H9 (cell line): Measurements from ENCODE around the gene TRIM67. TPM values are rescaled to one million over a fixed set of nuclear protein-coding genes. Genes with fewer than 3 reads are reported as not detected.

Experiments
- DNase-seq: peaks from one replicate; pipeline ENCODE4 v3.0.0-alpha.2; 2017
- H2AFZ ChIP-seq: one replicate; pipeline ENCODE4 v1.6.1; 2013; ENCODE audit warnings: mild to moderate bottlenecking, low read length, control low read depth, moderate library complexity
- H2AK5ac ChIP-seq: 2 replicates; pipeline ENCODE4 v1.6.1; 2013; ENCODE audit warnings: low read length, control low read depth, mixed read lengths; ENCODE audit not compliant: insufficient read length
- H2BK120ac ChIP-seq: one replicate; pipeline ENCODE4 v1.6.1; 2013; ENCODE audit warnings: low read depth, mild to moderate bottlenecking, low read length, control low read depth, inconsistent platforms; ENCODE audit not compliant: poor library complexity, severe bottlenecking
- H2BK12ac ChIP-seq: 2 replicates; pipeline ENCODE4 v1.6.1; 2013; ENCODE audit warnings: low read length, control low read depth, mixed read lengths, low read depth; ENCODE audit not compliant: insufficient read length
- H2BK15ac ChIP-seq: 2 replicates; pipeline ENCODE4 v1.6.1; 2013; ENCODE audit warnings: low read depth, low read length, control low read depth
- H2BK20ac ChIP-seq: one replicate; pipeline ENCODE4 v1.6.1; 2013; ENCODE audit warnings: low read depth, mild to moderate bottlenecking, low read length, control low read depth, inconsistent platforms; ENCODE audit not compliant: poor library complexity, severe bottlenecking
- H2BK5ac ChIP-seq: 2 replicates; pipeline ENCODE4 v1.6.1; 2013; ENCODE audit warnings: low read length, control low read depth, mixed read lengths; ENCODE audit not compliant: insufficient read length
- H3K14ac ChIP-seq: 2 replicates; pipeline ENCODE4 v1.6.1; 2013; ENCODE audit warnings: low read length, control low read depth; ENCODE audit not compliant: insufficient read depth
- H3K18ac ChIP-seq: 2 replicates; pipeline ENCODE4 v1.6.1; 2013; ENCODE audit warnings: low read depth, mild to moderate bottlenecking, mixed read lengths, low read length, control low read depth; ENCODE audit not compliant: insufficient read length
- H3K23ac ChIP-seq: 2 replicates; pipeline ENCODE4 v1.6.1; 2013; ENCODE audit warnings: low read length, control low read depth, mixed read lengths, low read depth; ENCODE audit not compliant: insufficient read length
- H3K23me2 ChIP-seq: 2 replicates; pipeline ENCODE4 v1.6.1; 2013; ENCODE audit warnings: low read depth, mild to moderate bottlenecking, mixed read lengths, low read length, control low read depth; ENCODE audit not compliant: insufficient read length, poor library complexity, severe bottlenecking
- H3K27ac ChIP-seq: 2 replicates; pipeline ENCODE4 v1.5.1; 2013; ENCODE audit warnings: low read length, control low read depth, mixed read lengths, low read depth; ENCODE audit not compliant: insufficient read length
- H3K27me3 ChIP-seq: 2 replicates; pipeline ENCODE4 v1.6.1; 2013; ENCODE audit warnings: low read length, control low read depth, inconsistent platforms; ENCODE audit not compliant: insufficient read depth
- H3K4ac ChIP-seq: 2 replicates; pipeline ENCODE4 v1.6.1; 2013; ENCODE audit warnings: low read depth, mild to moderate bottlenecking, control low read depth, inconsistent platforms, low read length, moderate library complexity
- H3K4me1 ChIP-seq: 2 replicates; pipeline ENCODE4 v1.6.1; 2013; ENCODE audit warnings: low read length, control low read depth, inconsistent platforms; ENCODE audit not compliant: insufficient read depth
- H3K4me2 ChIP-seq: 2 replicates; pipeline ENCODE4 v1.6.1; 2013; ENCODE audit warnings: low read length, control low read depth, mixed read lengths; ENCODE audit not compliant: insufficient read length, insufficient read depth
- H3K56ac ChIP-seq: 2 replicates; pipeline ENCODE4 v1.6.1; 2013; ENCODE audit warnings: low read depth, mild to moderate bottlenecking, mixed read lengths, low read length, control low read depth; ENCODE audit not compliant: insufficient read length
- H3K79me1 ChIP-seq: 2 replicates; pipeline ENCODE4 v1.6.1; 2013; ENCODE audit warnings: low read depth, mild to moderate bottlenecking, moderate library complexity, low read length, control low read depth, inconsistent platforms; ENCODE audit not compliant: insufficient read depth, poor library complexity, severe bottlenecking
- H3K79me2 ChIP-seq: 2 replicates; pipeline ENCODE4 v1.6.1; 2013; ENCODE audit warnings: low read length, control low read depth, inconsistent platforms; ENCODE audit not compliant: insufficient read depth
- H3K9ac ChIP-seq: 2 replicates; pipeline ENCODE4 v1.6.1; 2013; ENCODE audit warnings: low read length, control low read depth, mixed read lengths; ENCODE audit not compliant: insufficient read length; ENCODE audit errors: extremely low read depth
- H3K9me3 ChIP-seq: one replicate; pipeline ENCODE4 v1.6.1; 2013; ENCODE audit warnings: low read depth, low read length, inconsistent platforms; ENCODE audit not compliant: control insufficient read depth
- H3T11ph ChIP-seq: one replicate; pipeline ENCODE4 v1.6.1; 2013; ENCODE audit warnings: mild to moderate bottlenecking, low read length, control low read depth, inconsistent platforms
- H4K20me1 ChIP-seq: one replicate; pipeline ENCODE4 v1.6.1; 2013; ENCODE audit not compliant: control insufficient read depth, insufficient read length, insufficient read depth
- H4K5ac ChIP-seq: 2 replicates; pipeline ENCODE4 v1.6.1; 2013; ENCODE audit warnings: low read depth, mild to moderate bottlenecking, mixed read lengths, low read length, control low read depth; ENCODE audit not compliant: insufficient read length
- H4K8ac ChIP-seq: replicated peaks from 2 replicates; pipeline ENCODE4 v1.6.1; 2013; ENCODE audit warnings: low read length, control low read depth, mixed read lengths, low read depth; ENCODE audit not compliant: insufficient read length
- H4K91ac ChIP-seq: 2 replicates; pipeline ENCODE4 v1.6.1; 2013; ENCODE audit warnings: low read depth, mild to moderate bottlenecking, moderate library complexity, mixed read lengths, low read length, control low read depth; ENCODE audit not compliant: insufficient read length
- H3K27ac Mint-ChIP-seq, 3 experiments: 2 replicates in 2 of 3; 3 replicates in 1 of 3; pipeline ENCODE4 v1.8.0; 2020 to 2021; ENCODE audit warnings: mixed read lengths in 3 of 3, mild to moderate bottlenecking in 1 of 3, moderate library complexity in 1 of 3
- H3K27me3 Mint-ChIP-seq: 2 replicates; pipeline ENCODE4 v1.8.0; 2021; ENCODE audit warnings: low read depth, mild to moderate bottlenecking, moderate library complexity, mixed read lengths
- H3K36me3 Mint-ChIP-seq, 3 experiments: 2 replicates in 2 of 3; 3 replicates in 1 of 3; pipeline ENCODE4 v1.8.0; 2020 to 2021; ENCODE audit warnings: low read depth in 3 of 3, mixed read lengths in 3 of 3; ENCODE audit not compliant: insufficient read depth in 1 of 3
- H3K4me1 Mint-ChIP-seq, 2 experiments: 2 replicates each; pipeline ENCODE4 v1.8.0; 2020; ENCODE audit warnings: mixed read lengths in 2 of 2
- H3K4me3 Mint-ChIP-seq, 2 experiments: 2 replicates in 1 of 2; 3 replicates in 1 of 2; pipeline ENCODE4 v1.8.0; 2020 to 2021; ENCODE audit warnings: mild to moderate bottlenecking in 2 of 2, mixed read lengths in 2 of 2, moderate library complexity in 1 of 2
- H3K9me3 Mint-ChIP-seq, 2 experiments: 2 replicates in 1 of 2; 3 replicates in 1 of 2; pipeline ENCODE4 v1.8.0; 2020; ENCODE audit warnings: mild to moderate bottlenecking in 2 of 2, mixed read lengths in 2 of 2, moderate library complexity in 1 of 2
- WGBS: extraction: QIAGEN DNeasy Blood & Tissue Kit; methylation state at CpG from one replicate; pipeline ENCODE4 v1.1.7; 2013; ENCODE audit warnings: missing lambda C conversion rate, low lambda C conversion rate, mixed read lengths; ENCODE audit not compliant: insufficient read length; ENCODE audit errors: extremely low coverage; 5-methylcytosine and 5-hydroxymethylcytosine counted together
- total RNA-seq: library from RNA; stranded (reverse); gene quantifications from 2 replicates; pipeline ENCODE4 v1.2.1, GENCODE V29; 2021
- TF ChIP-seq, protein P1 (sequence below): fragments of 200-600 bp; sonication (generic); conservative IDR thresholded peaks from 3 replicates; pipeline ENCODE4 v1.8.0; 2021; ENCODE audit warnings: antibody characterized with exemption, mild to moderate bottlenecking

The TRIM67 gene
- total RNA-seq, 1 experiment from 2014 or later = not detected

DNA sequence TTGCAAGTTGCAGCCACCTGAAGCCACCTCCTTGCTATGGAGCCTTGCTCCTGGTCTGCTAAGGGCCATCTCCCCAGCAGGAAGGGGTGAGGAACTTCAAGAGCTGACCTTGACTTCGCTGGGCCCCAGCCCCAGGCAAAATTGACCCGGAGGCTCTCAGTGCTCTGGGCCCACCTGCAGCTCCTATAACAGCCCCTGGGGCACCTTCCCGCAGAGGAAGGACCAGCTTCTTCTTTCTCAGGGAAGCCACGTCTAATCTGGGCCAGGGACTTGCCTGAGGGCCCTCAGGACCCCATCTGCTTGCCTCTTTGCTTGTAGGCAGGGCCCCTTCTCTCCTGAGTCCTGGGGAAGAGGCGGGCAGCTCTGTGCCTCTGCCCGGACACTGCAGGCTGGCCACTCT is 48.3 kb downstream of the TRIM67 start:
- H3K23ac ChIP-seq = no peak overlapping the region
- H3K14ac ChIP-seq = no peak overlapping the region
- no peak overlapping the region for H2BK20ac ChIP-seq
- DNase-seq = no peak
- no peak overlapping the region for H2BK12ac ChIP-seq
- H3K9ac ChIP-seq = no peak overlapping the region
- H3K79me2 ChIP-seq = no peaks in the 10 kb centered on the region
- no peak overlapping the region for H2BK5ac ChIP-seq
- H3K9me3 ChIP-seq = no peaks in the 10 kb centered on the region
- H3K56ac ChIP-seq = no peak overlapping the region
- H3K4me1 ChIP-seq = no peaks in the 10 kb centered on the region
- no peak overlapping the region for H3K18ac ChIP-seq
- peaks cover 30% of the 10 kb centered on the region for H3K27me3 ChIP-seq
- no peak overlapping the region for H4K5ac ChIP-seq
- Mint-ChIP-seq H3K4me1 (peaks cover 12 to 13% of the 10 kb centered on the region in 2 experiments), H3K4me3 (no peak overlapping the region), H3K27me3 (peaks cover 98% of the 10 kb centered on the region), H3K9me3 (no peaks in the 10 kb centered on the region; a peak in 1 of 5 replicates), H3K27ac (no peak overlapping the region), H3K36me3 (no peaks in the 10 kb centered on the region)
- no peak overlapping the region for H4K8ac ChIP-seq
- no peaks in the 10 kb centered on the region for H3K23me2 ChIP-seq
- no peak overlapping the region for H4K91ac ChIP-seq
- no peak overlapping the region for H3T11ph ChIP-seq
- WGBS = no CpG with 5 or more reads among the region's 6 CpGs
- H3K4ac ChIP-seq = no peak overlapping the region
- H2BK15ac ChIP-seq = no peak overlapping the region
- H2BK120ac ChIP-seq = no peak overlapping the region
- no peak overlapping the region for H3K4me2 ChIP-seq
- TF ChIP-seq, protein P1, sequence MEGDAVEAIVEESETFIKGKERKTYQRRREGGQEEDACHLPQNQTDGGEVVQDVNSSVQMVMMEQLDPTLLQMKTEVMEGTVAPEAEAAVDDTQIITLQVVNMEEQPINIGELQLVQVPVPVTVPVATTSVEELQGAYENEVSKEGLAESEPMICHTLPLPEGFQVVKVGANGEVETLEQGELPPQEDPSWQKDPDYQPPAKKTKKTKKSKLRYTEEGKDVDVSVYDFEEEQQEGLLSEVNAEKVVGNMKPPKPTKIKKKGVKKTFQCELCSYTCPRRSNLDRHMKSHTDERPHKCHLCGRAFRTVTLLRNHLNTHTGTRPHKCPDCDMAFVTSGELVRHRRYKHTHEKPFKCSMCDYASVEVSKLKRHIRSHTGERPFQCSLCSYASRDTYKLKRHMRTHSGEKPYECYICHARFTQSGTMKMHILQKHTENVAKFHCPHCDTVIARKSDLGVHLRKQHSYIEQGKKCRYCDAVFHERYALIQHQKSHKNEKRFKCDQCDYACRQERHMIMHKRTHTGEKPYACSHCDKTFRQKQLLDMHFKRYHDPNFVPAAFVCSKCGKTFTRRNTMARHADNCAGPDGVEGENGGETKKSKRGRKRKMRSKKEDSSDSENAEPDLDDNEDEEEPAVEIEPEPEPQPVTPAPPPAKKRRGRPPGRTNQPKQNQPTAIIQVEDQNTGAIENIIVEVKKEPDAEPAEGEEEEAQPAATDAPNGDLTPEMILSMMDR = no peak
- no peak overlapping the region for H3K27ac ChIP-seq
- H2AFZ ChIP-seq = no peak overlapping the region
- no peak overlapping the region for H2AK5ac ChIP-seq
- no peaks in the 10 kb centered on the region for H4K20me1 ChIP-seq
- no peaks in the 10 kb centered on the region for H3K79me1 ChIP-seq
